ENCODE results near the gene AGPAT2. TPM values are rescaled to one million over a fixed set of nuclear protein-coding genes. Genes with fewer than 3 reads are reported as not detected.

The AGPAT2 gene
- total and polyA plus RNA-seq, 2 donors: 9.8 to 78.9 TPM

- 44% methylated on average over 10 of the region's 10 CpGs for WGBS
- DNase-seq (ENCODE audit: extremely low spot score): no peak
These were observed 14.4 kb upstream of the AGPAT2 start for GRCh38 chr9:136701668-136702053.

DNA sequence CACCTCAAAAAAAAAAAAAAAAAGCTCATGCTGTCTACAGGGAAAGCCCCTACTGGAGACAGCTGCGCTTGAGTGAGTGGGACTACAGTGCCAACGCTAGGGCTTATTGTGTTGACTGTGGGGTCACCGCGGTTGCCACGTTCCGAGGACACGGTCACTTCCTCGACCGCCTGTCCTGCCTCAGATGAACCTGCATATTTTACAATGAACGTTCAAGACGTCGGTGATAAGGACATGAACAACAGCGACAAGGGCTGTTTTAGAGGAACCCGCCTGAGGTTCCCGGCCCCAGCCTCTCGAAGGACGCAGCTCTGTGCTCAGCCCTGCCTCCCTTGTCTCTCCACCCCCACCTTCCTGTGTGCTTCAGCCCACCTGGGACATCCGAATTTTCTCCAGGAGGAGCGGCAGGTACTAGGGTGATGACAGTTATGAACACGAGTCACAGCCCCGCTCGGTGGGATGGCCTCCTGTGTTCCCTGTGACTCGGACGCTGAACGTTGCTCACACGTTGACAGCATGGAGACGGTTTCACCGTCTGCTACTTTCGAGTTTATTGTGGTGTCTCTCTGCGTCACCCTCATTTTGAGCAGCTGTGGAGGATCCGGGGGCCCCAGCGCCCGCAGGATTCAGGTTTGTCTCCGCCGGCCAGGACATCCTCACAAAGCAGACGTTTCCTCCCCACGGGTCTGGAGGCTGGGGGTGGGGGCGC lies 13.9 kb upstream of the AGPAT2 start:
- WGBS: 33% methylated on average over 38 of the region's 38 CpGs
- no peaks in the 10 kb centered on the region for H3K36me3 ChIP-seq (ENCODE audit: insufficient read depth)

More at GRCh38 chr9:136701668-136702053, 14.4 kb upstream of the AGPAT2 start:
- no peak overlapping the region for H3K4me3 ChIP-seq (ENCODE audit: low read depth, low read length)
- H3K27ac ChIP-seq (ENCODE audit: low read depth): no peak overlapping the region
- H3K36me3 ChIP-seq (ENCODE audit: insufficient read depth): no peaks in the 10 kb centered on the region
- no peaks in the 10 kb centered on the region for H3K4me1 ChIP-seq (ENCODE audit: insufficient read depth)

GRCh38 chr9:136700304-136700703 lies 13.0 kb upstream of the AGPAT2 start:
- Histone ChIP-seq H3K36me3 (ENCODE audit: insufficient read depth) (no peaks in the 10 kb centered on the region), H3K4me1 (ENCODE audit: insufficient read depth) (no peaks in the 10 kb centered on the region), H3K27ac (ENCODE audit: low read depth) (no peak overlapping the region), H3K4me3 (ENCODE audit: low read depth, low read length) (no peak overlapping the region)
- 43% methylated on average over 13 of the region's 13 CpGs for WGBS
- no peak for DNase-seq (ENCODE audit: extremely low spot score)

More for the DNA sequence above, 13.9 kb upstream of the AGPAT2 start:
- DNase-seq (ENCODE audit: extremely low spot score): no peak
- H3K4me1 ChIP-seq (ENCODE audit: insufficient read depth): no peaks in the 10 kb centered on the region
- H3K4me3 ChIP-seq (ENCODE audit: low read depth, low read length): no peak overlapping the region
- H3K27ac ChIP-seq (ENCODE audit: low read depth): no peak overlapping the region

DNA sequence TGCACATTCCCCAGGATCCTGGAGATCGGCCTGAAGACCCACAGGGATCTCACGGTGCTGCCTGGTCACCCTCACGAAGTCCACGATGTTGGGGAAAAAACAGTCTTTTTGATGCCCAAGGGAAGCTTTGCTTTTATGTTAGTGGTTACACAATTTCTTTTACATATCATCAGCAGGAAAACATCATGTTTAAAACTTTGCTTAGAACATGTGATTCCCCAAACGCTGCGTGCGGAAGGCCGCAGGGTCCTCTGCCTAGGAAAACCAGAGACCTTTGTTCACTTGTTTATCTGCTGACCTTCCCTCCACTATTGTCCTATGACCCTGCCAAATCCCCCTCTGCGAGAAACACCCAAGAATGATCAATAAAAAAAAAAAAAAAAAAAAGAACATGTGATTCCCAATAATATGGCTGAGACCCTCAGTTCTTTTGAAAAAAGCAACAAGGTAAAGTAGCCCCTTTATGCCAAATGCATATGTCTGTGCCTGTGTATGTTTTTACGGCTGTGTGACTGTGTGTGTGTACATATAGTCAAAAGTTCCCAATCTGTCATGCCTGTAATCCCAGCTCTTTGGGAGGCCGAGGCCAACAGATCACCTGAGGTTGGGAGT lies 11.5 kb upstream of the AGPAT2 start:
- DNase-seq (ENCODE audit: extremely low spot score): no peak
- WGBS: 84% methylated on average over 10 of the region's 11 CpGs
- H3K27ac ChIP-seq (ENCODE audit: low read depth): no peak overlapping the region
- H3K36me3 ChIP-seq (ENCODE audit: insufficient read depth): no peaks in the 10 kb centered on the region
- no peak overlapping the region for H3K4me3 ChIP-seq (ENCODE audit: low read depth, low read length)
- H3K4me1 ChIP-seq (ENCODE audit: insufficient read depth): no peaks in the 10 kb centered on the region

GRCh38 chr9:136697821-136698526 lies 10.7 kb upstream of the AGPAT2 start:
- H3K36me3 ChIP-seq (ENCODE audit: insufficient read depth): no peaks in the 10 kb centered on the region
- WGBS: 68% methylated on average over 20 of the region's 20 CpGs
- H3K4me3 ChIP-seq (ENCODE audit: low read depth, low read length): no peak overlapping the region
- no peak overlapping the region for H3K27ac ChIP-seq (ENCODE audit: low read depth)
- DNase-seq (ENCODE audit: extremely low spot score): no peak
- no peaks in the 10 kb centered on the region for H3K4me1 ChIP-seq (ENCODE audit: insufficient read depth)

GRCh38 chr9:136697146-136697820 lies 10.0 kb upstream of the AGPAT2 start:
- Histone ChIP-seq H3K4me3 (ENCODE audit: low read depth, low read length) (no peak overlapping the region), H3K4me1 (ENCODE audit: insufficient read depth) (no peaks in the 10 kb centered on the region), H3K27ac (ENCODE audit: low read depth) (no peak overlapping the region), H3K36me3 (ENCODE audit: insufficient read depth) (no peaks in the 10 kb centered on the region)
- DNase-seq (ENCODE audit: extremely low spot score): no peak
- WGBS: 63% methylated on average over 23 of the region's 23 CpGs

GRCh38 chr9:136696502-136696901 lies 9.2 kb upstream of the AGPAT2 start:
- Histone ChIP-seq H3K36me3 (ENCODE audit: insufficient read depth) (no peaks in the 10 kb centered on the region), H3K27ac (ENCODE audit: low read depth) (no peak overlapping the region), H3K4me3 (ENCODE audit: low read depth, low read length) (no peak overlapping the region), H3K4me1 (ENCODE audit: insufficient read depth) (no peaks in the 10 kb centered on the region)
- WGBS: 68% methylated on average over 9 of the region's 9 CpGs
- DNase-seq (ENCODE audit: extremely low spot score): no peak

DNA sequence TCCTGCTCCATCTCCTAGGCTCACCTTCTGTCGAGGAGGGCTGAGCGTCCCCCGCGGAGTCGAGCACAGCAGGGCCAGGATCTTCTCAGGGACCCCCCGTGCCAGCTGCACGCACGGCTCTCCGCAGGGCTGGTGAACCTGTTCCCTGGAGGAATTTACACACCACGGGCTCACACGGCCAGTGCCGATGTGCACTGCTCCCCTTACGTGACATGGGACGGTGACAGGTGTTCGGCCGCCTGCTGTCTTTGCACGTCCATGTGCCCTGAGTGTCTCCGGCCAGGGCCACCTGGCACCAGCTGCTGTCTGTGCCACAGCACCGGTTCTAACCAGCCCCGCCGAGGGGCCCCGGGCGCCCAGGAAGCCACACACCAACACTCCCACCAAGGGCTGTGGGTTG lies 8.7 kb upstream of the AGPAT2 start:
- Histone ChIP-seq H3K4me3 (ENCODE audit: low read depth, low read length) (no peak overlapping the region), H3K36me3 (ENCODE audit: insufficient read depth) (no peaks in the 10 kb centered on the region), H3K27ac (ENCODE audit: low read depth) (no peak overlapping the region), H3K4me1 (ENCODE audit: insufficient read depth) (no peaks in the 10 kb centered on the region)
- WGBS: 87% methylated on average over 23 of the region's 23 CpGs
- DNase-seq (ENCODE audit: extremely low spot score): no peak

DNA sequence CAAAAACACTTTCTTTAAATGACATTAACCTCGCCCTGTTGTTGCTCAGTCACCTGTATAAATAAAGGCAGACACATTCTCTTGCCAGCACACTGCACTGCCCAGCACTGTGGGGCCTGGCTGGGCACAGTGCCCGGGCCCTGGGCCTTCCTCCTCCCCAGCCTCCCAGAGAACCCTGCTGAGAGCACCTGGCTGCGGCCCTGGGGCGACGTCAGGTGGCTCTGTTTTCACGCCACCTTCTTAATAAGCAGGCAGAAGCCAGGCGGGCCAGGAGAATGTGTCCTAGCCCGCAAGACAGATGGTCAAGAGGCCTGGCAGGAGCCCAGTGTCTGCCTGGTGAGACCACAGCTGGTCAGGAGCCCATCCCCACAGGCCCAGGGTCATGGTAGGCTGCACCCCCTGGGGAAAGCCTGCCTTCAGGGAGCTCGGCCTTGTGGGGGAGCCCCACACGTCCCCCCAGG lies 8.2 kb upstream of the AGPAT2 start:
- Histone ChIP-seq H3K4me3 (ENCODE audit: low read depth, low read length) (no peak overlapping the region), H3K36me3 (ENCODE audit: insufficient read depth) (no peaks in the 10 kb centered on the region), H3K4me1 (ENCODE audit: insufficient read depth) (no peaks in the 10 kb centered on the region), H3K27ac (ENCODE audit: low read depth) (no peak overlapping the region)
- 89% methylated on average over 10 of the region's 10 CpGs for WGBS
- no peak for DNase-seq (ENCODE audit: extremely low spot score)

DNA sequence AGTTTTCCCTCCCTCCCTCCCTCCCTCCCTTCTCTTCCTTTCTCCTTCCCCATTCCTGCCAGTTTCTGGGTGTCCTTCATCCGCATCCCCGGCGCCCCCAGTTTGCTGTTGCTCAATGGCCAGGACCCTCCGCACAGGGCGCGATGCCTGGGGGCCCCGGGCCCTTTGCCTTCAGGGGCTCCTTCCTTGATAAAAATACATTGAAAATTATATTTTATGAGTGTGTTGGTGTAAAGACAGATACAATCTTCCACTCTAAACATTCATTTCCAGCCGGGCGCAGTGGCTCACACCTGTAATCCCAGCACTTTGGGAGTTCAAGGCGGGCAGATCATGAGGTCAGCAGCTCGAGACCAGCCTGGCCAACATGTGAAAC lies 7.6 kb upstream of the AGPAT2 start:
- Histone ChIP-seq H3K4me1 (ENCODE audit: insufficient read depth) (no peaks in the 10 kb centered on the region), H3K4me3 (ENCODE audit: low read depth, low read length) (no peak overlapping the region), H3K27ac (ENCODE audit: low read depth) (no peak overlapping the region), H3K36me3 (ENCODE audit: insufficient read depth) (no peaks in the 10 kb centered on the region)
- WGBS: 88% methylated on average over 11 of the region's 11 CpGs
- DNase-seq (ENCODE audit: extremely low spot score): no peak

- 38% methylated on average over 32 of the region's 32 CpGs for WGBS
- Histone ChIP-seq H3K27ac (ENCODE audit: low read depth) (no peak overlapping the region), H3K4me3 (ENCODE audit: low read depth, low read length) (no peak overlapping the region), H3K4me1 (ENCODE audit: insufficient read depth) (no peaks in the 10 kb centered on the region), H3K36me3 (ENCODE audit: insufficient read depth) (no peaks in the 10 kb centered on the region)
- DNase-seq (ENCODE audit: extremely low spot score): no peak
These were observed 7.1 kb upstream of the AGPAT2 start for GRCh38 chr9:136694163-136694871.

GRCh38 chr9:136693490-136694162 lies 6.4 kb upstream of the AGPAT2 start:
- WGBS: 73% methylated on average over 15 of the region's 15 CpGs
- DNase-seq (ENCODE audit: extremely low spot score): no peak
- no peak overlapping the region for H3K27ac ChIP-seq (ENCODE audit: low read depth)
- no peaks in the 10 kb centered on the region for H3K4me1 ChIP-seq (ENCODE audit: insufficient read depth)
- no peaks in the 10 kb centered on the region for H3K36me3 ChIP-seq (ENCODE audit: insufficient read depth)
- H3K4me3 ChIP-seq (ENCODE audit: low read depth, low read length): no peak overlapping the region

DNA sequence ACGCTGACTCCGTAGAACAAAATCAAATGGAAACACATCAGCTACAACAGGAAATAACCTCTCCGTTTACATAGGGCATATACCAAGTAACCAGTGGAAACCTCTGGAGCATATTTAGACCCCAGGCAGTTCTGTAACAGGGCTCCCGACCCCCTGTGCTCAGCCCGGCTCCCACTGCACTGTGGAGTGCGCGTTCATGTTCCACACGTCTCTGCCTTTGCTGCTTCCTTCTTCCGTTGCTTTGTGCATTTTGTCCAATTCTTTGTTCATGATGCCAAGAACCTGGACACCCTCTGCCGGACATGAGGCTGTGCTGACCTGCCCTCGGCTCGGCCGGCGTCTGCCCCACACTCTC lies 5.9 kb upstream of the AGPAT2 start:
- no peak overlapping the region for H3K27ac ChIP-seq (ENCODE audit: low read depth)
- 74% methylated on average over 14 of the region's 14 CpGs for WGBS
- no peaks in the 10 kb centered on the region for H3K36me3 ChIP-seq (ENCODE audit: insufficient read depth)
- DNase-seq (ENCODE audit: extremely low spot score): no peak
- no peaks in the 10 kb centered on the region for H3K4me1 ChIP-seq (ENCODE audit: insufficient read depth)
- H3K4me3 ChIP-seq (ENCODE audit: low read depth, low read length): no peak overlapping the region
